ENCODE measurements around the gene IQGAP1. TPM values are rescaled to one million over a fixed set of nuclear protein-coding genes. Genes with fewer than 3 reads are reported as not detected.

The IQGAP1 gene
- total RNA-seq, 4 donors from 2014 or later = 162 to 334 (median 168) TPM

GRCh38 chr15:90364251-90364650 lies 23.8 kb upstream of the IQGAP1 start:
- Histone ChIP-seq H3K4me3 (no peak overlapping the region), H3K4me1 (peaks cover 0 to 13% (median 0%) of the 10 kb centered on the region in 4 donors), H3K36me3 (no peaks in the 10 kb centered on the region), H3K9me3 (no peaks in the 10 kb centered on the region), H3K27me3 (no peaks in the 10 kb centered on the region), H3K27ac (no peak overlapping the region)
- TF ChIP-seq CTCF (IDR thresholded peaks at IDR 0.05) (no peak), POLR2A (IDR thresholded peaks at IDR 0.05) (no peak)
- DNase-seq = no peak

- DNase-seq = no peak
- Histone ChIP-seq H3K36me3 (no peaks in the 10 kb centered on the region), H3K4me3 (no peak overlapping the region), H3K27me3 (no peaks in the 10 kb centered on the region), H3K9me3 (no peaks in the 10 kb centered on the region), H3K27ac (no peak overlapping the region), H3K4me1 (peaks cover 0 to 13% (median 0%) of the 10 kb centered on the region in 4 donors)
- TF ChIP-seq POLR2A (IDR thresholded peaks at IDR 0.05) (no peak), CTCF (IDR thresholded peaks at IDR 0.05) (no peak)
Observed at GRCh38 chr15:90365414-90366055, 22.5 kb upstream of the IQGAP1 start.

GRCh38 chr15:90367576-90367975 lies 20.5 kb upstream of the IQGAP1 start:
- TF ChIP-seq CTCF (IDR thresholded peaks at IDR 0.05) (no peak), POLR2A (IDR thresholded peaks at IDR 0.05) (no peak)
- no peaks in the 10 kb centered on the region for H3K9me3 ChIP-seq
- no peak for DNase-seq
- H3K4me3 ChIP-seq = no peak overlapping the region
- peaks cover 0 to 5% (median 0%) of the 10 kb centered on the region in 4 donors for H3K4me1 ChIP-seq
- peak overlapping the region in 2 of 4 donors; percentile 19 to 58 for H3K27ac ChIP-seq
- H3K27me3 ChIP-seq = no peaks in the 10 kb centered on the region
- H3K36me3 ChIP-seq = no peaks in the 10 kb centered on the region

GRCh38 chr15:90375071-90375470 lies 13.0 kb upstream of the IQGAP1 start:
- H3K36me3 ChIP-seq = no peaks in the 10 kb centered on the region
- no peaks in the 10 kb centered on the region for H3K4me1 ChIP-seq
- no peaks in the 10 kb centered on the region for H3K27me3 ChIP-seq
- TF ChIP-seq CTCF (IDR thresholded peaks at IDR 0.05) (no peak), POLR2A (IDR thresholded peaks at IDR 0.05) (no peak)
- H3K4me3 ChIP-seq = no peak overlapping the region
- peaks cover 0 to 15% (median 4%) of the 10 kb centered on the region in 4 donors for H3K9me3 ChIP-seq
- DNase-seq = no peak
- no peak overlapping the region for H3K27ac ChIP-seq

- Histone ChIP-seq H3K4me1 (no peaks in the 10 kb centered on the region), H3K36me3 (no peaks in the 10 kb centered on the region), H3K27me3 (no peaks in the 10 kb centered on the region), H3K4me3 (no peak overlapping the region), H3K27ac (no peak overlapping the region), H3K9me3 (peaks cover 0 to 15% (median 4%) of the 10 kb centered on the region in 4 donors)
- no peak for TF ChIP-seq POLR2A (IDR thresholded peaks at IDR 0.05)
- no peak for TF ChIP-seq CTCF (IDR thresholded peaks at IDR 0.05)
- DNase-seq = peak in 2 of 3 donors; percentile 49 to 83
Observed at GRCh38 chr15:90376789-90377188, 11.3 kb upstream of the IQGAP1 start.

All from Peyer's patch (tissue), 4 donors.